ENCODE data around the gene GLRX. TPM values are rescaled to one million over a fixed set of nuclear protein-coding genes. Genes with fewer than 3 reads are reported as not detected.

GLRX gene
- total and polyA plus RNA-seq, 9 donors: 5.9 to 21.1 (median 15.5) TPM

DNA sequence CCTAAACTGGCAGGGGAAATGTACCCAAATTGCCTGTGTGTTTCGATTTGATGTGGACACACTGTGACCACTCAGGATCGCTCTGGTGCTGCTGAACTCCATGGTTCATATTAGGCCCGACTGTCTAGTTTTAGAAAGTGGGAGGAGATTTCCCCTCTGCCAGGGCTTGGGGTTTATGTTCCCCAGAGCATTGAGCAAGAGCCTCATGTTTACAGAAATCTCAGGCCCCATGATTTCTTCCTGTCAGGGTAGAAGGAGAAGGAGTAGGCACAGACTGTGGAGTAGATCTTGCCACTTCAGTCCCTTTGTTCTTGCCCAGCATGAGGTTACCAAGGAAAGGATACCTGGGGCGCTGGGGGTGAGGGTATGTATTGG, 40.8 kb upstream of the GLRX start:
- Histone ChIP-seq H3K27me3 (ENCODE audit: control insufficient read depth, insufficient read depth, low read length) (no peaks in the 10 kb centered on the region), H3K36me3 (ENCODE audit: control insufficient read depth, insufficient read depth, low read length) (no peaks in the 10 kb centered on the region), H3K4me1 (ENCODE audit: control insufficient read depth, insufficient read depth, low read length) (peaks cover 11% of the 10 kb centered on the region), H3K27ac (ENCODE audit: low read length) (no peak overlapping the region), H3K9me3 (replicated peaks; ENCODE audit: control insufficient read depth, low read depth, low read length) (no peaks in the 10 kb centered on the region), H3K4me3 (ENCODE audit: low read length) (no peak overlapping the region)
- 100% methylated on average over 1 of the region's 4 CpGs for WGBS (ENCODE audit: insufficient coverage)
- peak; percentile 55 for DNase-seq

DNA sequence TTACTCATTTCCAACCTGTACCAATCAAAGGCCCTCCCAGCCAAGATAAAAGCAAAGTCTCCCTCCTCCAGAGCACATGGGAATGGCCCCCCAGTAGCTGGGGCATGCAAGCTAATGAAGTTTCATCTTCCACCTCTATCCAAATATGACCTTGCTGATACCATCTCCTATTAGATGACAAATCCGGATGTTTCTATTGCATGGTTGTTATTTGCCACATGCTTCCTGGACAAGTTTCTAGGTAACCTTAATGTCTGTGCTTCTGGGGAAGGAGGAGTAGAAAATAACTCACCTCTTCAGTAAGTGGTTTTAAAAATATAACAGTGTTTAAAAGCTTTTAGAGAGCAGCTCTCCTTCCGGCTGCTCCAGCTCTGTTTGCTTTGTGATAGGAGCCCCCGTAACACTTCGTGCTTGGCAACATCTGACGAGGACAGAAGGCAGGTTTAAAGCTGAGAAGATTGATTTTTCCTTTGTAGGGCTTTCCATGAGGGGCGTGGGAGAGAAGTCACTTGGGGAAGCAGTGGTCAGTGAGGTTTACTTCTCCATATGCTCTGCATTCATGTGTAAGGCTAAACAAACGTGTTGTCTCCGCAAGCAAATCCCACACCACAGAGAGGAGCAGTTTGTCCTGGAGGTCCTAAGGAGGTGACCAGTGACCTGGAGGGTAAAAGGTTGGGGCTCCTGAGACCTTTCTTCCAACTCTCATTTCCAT, 40.3 kb upstream of the GLRX start:
- Histone ChIP-seq H3K4me1 (ENCODE audit: control insufficient read depth, insufficient read depth, low read length) (peaks cover 11% of the 10 kb centered on the region), H3K27ac (ENCODE audit: low read length) (peak overlapping the region; percentile 9), H3K27me3 (ENCODE audit: control insufficient read depth, insufficient read depth, low read length) (no peaks in the 10 kb centered on the region), H3K9me3 (replicated peaks; ENCODE audit: control insufficient read depth, low read depth, low read length) (no peaks in the 10 kb centered on the region), H3K4me3 (ENCODE audit: low read length) (no peak overlapping the region), H3K36me3 (ENCODE audit: control insufficient read depth, insufficient read depth, low read length) (no peaks in the 10 kb centered on the region)
- WGBS (ENCODE audit: insufficient coverage): 63% methylated on average over 3 of the region's 8 CpGs
- DNase-seq: no peak

DNA sequence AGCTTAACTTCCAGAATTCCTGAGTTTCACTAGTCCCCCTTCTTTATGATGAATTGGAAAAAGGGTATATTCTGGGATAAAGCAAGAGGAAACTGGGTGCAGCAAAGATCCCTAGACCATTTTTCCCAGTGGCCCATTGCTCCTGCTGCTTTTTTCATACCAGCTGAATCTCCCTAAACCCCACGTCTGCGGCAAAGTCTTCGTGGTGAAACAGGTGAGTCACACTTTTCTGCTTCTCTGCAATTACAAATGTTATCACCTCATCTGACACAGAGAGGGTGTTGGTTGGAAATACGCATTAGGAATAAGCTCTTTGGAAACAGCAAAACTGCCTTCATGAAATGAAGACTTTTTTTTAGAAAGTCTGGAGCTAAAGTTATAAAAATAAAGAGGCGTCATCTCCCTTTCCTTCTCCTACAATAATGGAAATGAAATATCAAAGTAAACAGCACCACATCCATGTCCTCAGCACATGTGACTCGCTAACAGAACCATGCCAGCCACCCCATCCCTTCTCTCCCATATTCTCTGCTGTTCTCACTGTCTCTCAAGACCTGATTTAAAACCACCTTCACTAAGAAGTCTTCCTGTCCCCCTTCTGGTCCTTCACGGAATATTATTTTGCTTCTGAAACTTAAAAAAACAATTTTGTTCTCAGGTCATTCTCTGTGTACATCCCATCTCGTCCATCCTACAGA, 39.5 kb upstream of the GLRX start:
- Histone ChIP-seq H3K27ac (ENCODE audit: low read length) (peak overlapping the region; percentile 25), H3K27me3 (ENCODE audit: control insufficient read depth, insufficient read depth, low read length) (no peaks in the 10 kb centered on the region), H3K36me3 (ENCODE audit: control insufficient read depth, insufficient read depth, low read length) (no peaks in the 10 kb centered on the region), H3K4me1 (ENCODE audit: control insufficient read depth, insufficient read depth, low read length) (peaks cover 11% of the 10 kb centered on the region), H3K4me3 (ENCODE audit: low read length) (no peak overlapping the region), H3K9me3 (replicated peaks; ENCODE audit: control insufficient read depth, low read depth, low read length) (no peaks in the 10 kb centered on the region)
- whole genome bisulfite sequencing (ENCODE audit: insufficient coverage): 64% methylated on average over 3 of the region's 8 CpGs
- no peak for DNase-seq

DNA sequence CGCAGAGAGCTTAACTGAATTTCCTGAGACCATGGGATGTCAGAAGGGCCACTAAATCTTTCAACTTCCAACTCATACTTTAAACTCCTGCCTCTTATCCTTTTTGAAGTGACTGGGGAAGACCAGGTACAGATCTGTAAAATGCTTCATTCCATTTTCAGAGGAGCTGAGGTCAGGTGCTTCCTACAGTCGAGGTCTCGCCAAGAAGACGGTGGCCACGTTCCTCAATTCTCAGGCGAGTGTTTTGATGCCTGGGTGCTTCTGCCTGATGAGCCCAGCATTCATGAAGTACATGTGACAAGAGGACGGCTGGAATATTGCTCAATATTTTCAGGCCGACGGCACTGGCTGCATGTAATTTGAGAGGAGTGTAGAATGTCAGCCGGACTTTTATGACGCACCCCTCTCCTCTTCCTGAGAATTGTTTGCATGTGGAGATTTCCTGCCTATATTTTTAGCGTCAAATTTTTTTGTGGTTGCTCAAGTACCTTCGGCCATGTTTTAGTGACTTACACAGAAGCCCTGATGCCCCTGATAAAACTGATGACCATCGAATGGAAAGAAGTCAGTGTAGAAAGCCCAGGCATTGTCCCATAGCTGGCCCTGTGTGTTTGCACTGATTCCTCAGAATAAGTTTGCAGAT, 38.8 kb upstream of the GLRX start:
- no peaks in the 10 kb centered on the region for H3K27me3 ChIP-seq (ENCODE audit: control insufficient read depth, insufficient read depth, low read length)
- 8% methylated on average over 9 of the region's 14 CpGs for WGBS (ENCODE audit: insufficient coverage)
- H3K4me3 ChIP-seq (ENCODE audit: low read length): no peak overlapping the region
- no peaks in the 10 kb centered on the region for H3K9me3 ChIP-seq (replicated peaks; ENCODE audit: control insufficient read depth, low read depth, low read length)
- DNase-seq: peak; percentile 91
- peak overlapping the region; percentile 31 for H3K27ac ChIP-seq (ENCODE audit: low read length)
- H3K36me3 ChIP-seq (ENCODE audit: control insufficient read depth, insufficient read depth, low read length): no peaks in the 10 kb centered on the region
- peaks cover 11% of the 10 kb centered on the region for H3K4me1 ChIP-seq (ENCODE audit: control insufficient read depth, insufficient read depth, low read length)

DNA sequence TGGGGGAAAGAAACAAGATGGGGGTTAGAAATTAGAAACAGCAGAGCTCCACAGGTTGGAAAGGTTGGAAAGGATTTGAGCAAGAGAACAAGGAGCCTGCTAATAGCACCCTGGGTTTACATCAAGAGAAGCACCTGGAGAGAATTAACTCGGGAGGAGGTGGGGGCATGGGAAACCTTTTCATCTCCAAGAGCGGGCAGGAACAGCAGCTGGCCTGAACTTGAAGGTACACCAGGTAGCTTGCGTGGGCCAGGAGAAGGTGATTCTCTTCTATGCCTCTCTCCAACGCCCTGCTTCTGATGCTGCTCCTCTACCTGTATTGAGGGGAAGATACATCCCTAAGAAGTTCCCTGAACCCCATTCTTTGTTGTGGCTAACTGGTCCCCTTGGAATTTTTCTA, 37.1 kb upstream of the GLRX start:
- WGBS (ENCODE audit: insufficient coverage): no CpG with 5 or more reads among the region's 4 CpGs
- Histone ChIP-seq H3K27ac (ENCODE audit: low read length) (no peak overlapping the region), H3K36me3 (ENCODE audit: control insufficient read depth, insufficient read depth, low read length) (no peaks in the 10 kb centered on the region), H3K27me3 (ENCODE audit: control insufficient read depth, insufficient read depth, low read length) (no peaks in the 10 kb centered on the region), H3K9me3 (replicated peaks; ENCODE audit: control insufficient read depth, low read depth, low read length) (no peaks in the 10 kb centered on the region), H3K4me1 (ENCODE audit: control insufficient read depth, insufficient read depth, low read length) (peaks cover 11% of the 10 kb centered on the region), H3K4me3 (ENCODE audit: low read length) (no peak overlapping the region)
- DNase-seq: no peak

DNA sequence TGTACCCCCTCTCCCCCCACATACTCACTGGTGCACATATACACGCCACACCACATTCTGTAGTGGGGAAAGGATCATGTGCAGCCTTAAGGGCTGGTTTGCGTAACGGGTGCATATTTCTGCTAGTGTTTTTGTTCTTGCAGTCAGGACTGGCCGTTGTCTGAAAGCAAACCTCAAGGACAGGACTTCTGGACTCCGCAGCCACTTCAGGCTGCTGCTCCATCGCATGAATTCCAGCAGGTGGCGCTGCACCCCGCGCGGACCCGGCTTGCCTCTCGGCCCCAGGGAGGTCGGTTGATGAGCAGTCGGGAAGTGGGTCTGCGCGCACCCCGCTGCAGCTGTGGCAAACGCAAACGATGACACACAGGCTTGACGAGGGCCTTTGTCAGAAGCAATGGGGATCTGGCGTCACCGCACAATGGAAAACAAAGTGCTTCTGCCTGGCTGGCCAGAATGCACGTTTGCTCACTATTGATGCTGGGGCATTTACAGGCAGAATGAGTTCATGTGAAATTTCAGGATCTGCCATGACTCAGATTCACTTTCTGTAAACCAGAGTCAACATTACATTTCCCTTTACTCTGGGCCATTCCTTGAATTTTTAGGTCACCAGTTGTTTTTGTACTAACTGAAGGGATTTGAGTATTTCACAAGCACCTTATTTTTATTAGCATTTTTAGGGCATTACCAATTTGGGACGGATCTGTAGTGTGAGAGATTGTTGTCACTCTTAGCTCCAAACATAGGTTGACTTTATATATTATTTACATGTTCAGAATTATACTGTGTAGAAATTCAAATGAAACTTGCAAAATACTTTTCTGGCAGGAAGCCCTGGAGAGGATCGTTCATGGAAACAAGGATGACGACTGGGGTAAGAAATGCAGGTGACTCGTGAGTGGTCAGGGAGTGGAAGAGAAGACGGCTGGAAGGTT, 36.4 kb upstream of the GLRX start:
- Histone ChIP-seq H3K4me3 (ENCODE audit: low read length) (peak overlapping the region; percentile 24), H3K4me1 (ENCODE audit: control insufficient read depth, insufficient read depth, low read length) (peaks cover 11% of the 10 kb centered on the region)
- DNase-seq: peak; percentile 88

DNA sequence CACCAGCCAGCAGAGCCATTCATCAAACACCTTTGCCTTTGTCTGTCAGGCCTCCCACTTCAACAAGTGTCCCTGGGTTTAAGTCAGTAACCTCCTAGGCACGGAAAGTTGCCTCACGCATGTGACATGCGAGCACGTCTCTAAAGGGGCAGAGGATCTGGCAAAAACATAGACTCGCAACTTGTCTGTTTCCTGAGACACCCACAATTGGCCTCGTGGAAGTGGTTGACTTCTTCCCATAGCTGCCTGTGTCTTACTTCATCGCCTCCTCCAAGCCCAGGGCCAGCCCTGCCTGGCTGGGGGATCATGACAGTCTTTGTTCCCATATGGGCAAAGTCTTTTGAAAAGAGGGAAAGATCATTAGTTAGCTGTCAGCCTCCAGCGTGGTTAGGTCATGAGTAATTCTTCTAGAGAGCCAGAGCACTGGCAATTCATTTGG, 35.5 kb upstream of the GLRX start:
- Histone ChIP-seq H3K4me1 (ENCODE audit: control insufficient read depth, insufficient read depth, low read length) (peaks cover 11% of the 10 kb centered on the region), H3K36me3 (ENCODE audit: control insufficient read depth, insufficient read depth, low read length) (no peaks in the 10 kb centered on the region), H3K9me3 (replicated peaks; ENCODE audit: control insufficient read depth, low read depth, low read length) (no peaks in the 10 kb centered on the region), H3K27ac (ENCODE audit: low read length) (no peak overlapping the region), H3K4me3 (ENCODE audit: low read length) (no peak overlapping the region), H3K27me3 (ENCODE audit: control insufficient read depth, insufficient read depth, low read length) (no peaks in the 10 kb centered on the region)
- WGBS (ENCODE audit: insufficient coverage): 79% methylated on average over 5 of the region's 8 CpGs
- DNase-seq: no peak

More for the DNA sequence above, 36.4 kb upstream of the GLRX start:
- Histone ChIP-seq H3K36me3 (ENCODE audit: control insufficient read depth, insufficient read depth, low read length) (no peaks in the 10 kb centered on the region), H3K27ac (ENCODE audit: low read length) (no peak overlapping the region), H3K9me3 (replicated peaks; ENCODE audit: control insufficient read depth, low read depth, low read length) (no peaks in the 10 kb centered on the region), H3K27me3 (ENCODE audit: control insufficient read depth, insufficient read depth, low read length) (no peaks in the 10 kb centered on the region)
- 8% methylated on average over 25 of the region's 28 CpGs for WGBS (ENCODE audit: insufficient coverage)

DNA sequence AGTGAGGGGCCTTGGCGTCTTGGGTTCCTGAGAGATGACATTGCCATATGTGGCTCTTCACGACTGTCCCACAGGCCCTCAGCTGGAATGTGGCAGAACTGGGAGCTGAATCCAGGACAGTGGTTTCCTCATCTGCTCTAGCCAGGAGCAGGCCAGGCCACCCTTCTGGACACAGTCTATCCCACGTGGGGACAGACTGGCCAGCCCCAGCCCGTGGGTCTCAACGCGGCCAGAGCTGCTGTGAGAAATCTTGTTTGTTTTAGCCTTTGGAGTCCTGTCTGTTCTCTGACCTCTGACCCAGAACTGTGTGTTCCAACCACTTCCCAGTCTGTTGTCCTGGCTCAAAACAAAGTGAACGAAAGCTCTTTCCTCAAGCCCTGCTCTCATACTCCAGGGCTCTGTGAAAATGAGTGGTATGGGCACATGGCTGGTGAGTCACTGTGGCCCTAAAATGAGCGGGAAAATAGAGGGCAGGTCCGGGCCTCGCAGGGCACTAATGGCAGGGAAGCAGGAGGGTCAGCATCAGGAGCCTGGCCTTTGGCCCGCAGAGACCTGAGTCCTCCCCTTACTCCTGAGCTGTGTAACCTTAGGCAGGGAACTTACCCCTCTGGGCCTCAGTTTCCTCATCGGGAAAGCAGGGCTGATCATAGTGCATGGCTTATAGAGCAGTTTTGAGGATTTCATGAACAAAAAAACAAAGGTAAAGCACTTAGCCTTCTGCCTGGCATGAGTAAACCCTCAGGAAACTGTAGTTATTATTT, 34.8 kb upstream of the GLRX start:
- no peak for DNase-seq
- H3K4me1 ChIP-seq (ENCODE audit: control insufficient read depth, insufficient read depth, low read length): peaks cover 11% of the 10 kb centered on the region

DNA sequence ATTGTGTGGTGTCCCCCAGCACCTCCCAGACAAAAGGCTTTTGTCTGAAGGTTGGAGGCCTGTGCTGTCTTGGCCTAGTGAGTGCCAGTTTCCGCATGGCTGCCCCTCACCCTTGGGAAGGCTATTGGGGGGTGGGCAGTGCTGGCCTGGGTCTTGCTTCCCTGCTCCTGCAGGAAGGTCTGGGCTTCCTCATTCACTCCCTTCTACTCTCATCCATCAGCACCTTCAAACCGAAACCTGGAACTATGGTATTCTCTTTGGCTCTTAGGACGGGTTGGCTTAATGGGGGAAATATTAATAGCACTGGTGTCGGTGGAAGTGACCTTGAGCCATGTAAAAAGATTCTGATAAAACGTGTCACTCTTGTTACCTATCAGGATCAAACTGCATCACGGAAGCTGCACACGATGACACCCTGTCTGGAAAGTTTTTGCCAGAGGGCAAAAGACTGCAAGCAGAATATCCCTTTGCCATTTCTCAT, 34.0 kb upstream of the GLRX start:
- Histone ChIP-seq H3K4me1 (ENCODE audit: control insufficient read depth, insufficient read depth, low read length) (peaks cover 8% of the 10 kb centered on the region), H3K27me3 (ENCODE audit: control insufficient read depth, insufficient read depth, low read length) (no peaks in the 10 kb centered on the region), H3K27ac (ENCODE audit: low read length) (no peak overlapping the region), H3K4me3 (ENCODE audit: low read length) (no peak overlapping the region), H3K36me3 (ENCODE audit: control insufficient read depth, insufficient read depth, low read length) (no peaks in the 10 kb centered on the region), H3K9me3 (replicated peaks; ENCODE audit: control insufficient read depth, low read depth, low read length) (no peaks in the 10 kb centered on the region)
- DNase-seq: no peak
- WGBS (ENCODE audit: insufficient coverage): no CpG with 5 or more reads among the region's 7 CpGs

More for the DNA sequence above, 34.8 kb upstream of the GLRX start:
- WGBS (ENCODE audit: insufficient coverage): 53% methylated on average over 8 of the region's 12 CpGs
- Histone ChIP-seq H3K4me3 (ENCODE audit: low read length) (no peak overlapping the region), H3K27ac (ENCODE audit: low read length) (no peak overlapping the region), H3K36me3 (ENCODE audit: control insufficient read depth, insufficient read depth, low read length) (no peaks in the 10 kb centered on the region), H3K9me3 (replicated peaks; ENCODE audit: control insufficient read depth, low read depth, low read length) (no peaks in the 10 kb centered on the region), H3K27me3 (ENCODE audit: control insufficient read depth, insufficient read depth, low read length) (no peaks in the 10 kb centered on the region)
